HepG2 (cell line): Measurements from ENCODE around the gene SV2B. TPM values are rescaled to one million over a fixed set of nuclear protein-coding genes. Genes with fewer than 3 reads are reported as not detected.

Experiments
- ATAC-seq: fragments of 200-7000 bp; cut with Tn5 transposase; 3 replicates; pipeline ENCODE4 v1.9.1; 2020; ENCODE audit warnings: mild to moderate bottlenecking, moderate library complexity
- BruUV-seq: library from RNA; stranded (reverse); fragments of 400-500 nt; replicated peaks from 2 replicates; lab custom pipeline; 2021; lab: Mats Ljungman, UMichigan
- CTCF ChIA-PET: fragments of 300-600 bp; formaldehyde crosslinking; extraction: SDS; loops from one replicate; lab custom pipeline; 2021; ENCODE audit warnings: low total read pairs, inconsistent platforms, low intra/inter-chr PET ratio; lab: Yijun Ruan, JAX
- POLR2A ChIA-PET: fragments of 350-600 bp; sonication (Branson Sonifier 250); formaldehyde crosslinking; loops from one replicate; lab custom pipeline; 2020; ENCODE audit warnings: antibody characterized with exemption, inconsistent platforms; lab: Yijun Ruan, JAX
- DNase-seq: peaks from one replicate; pipeline ENCODE4 v3.0.0-alpha.2; 2015; ENCODE audit warnings: low spot score
- FAIRE-seq: peaks from 3 replicates; lab custom pipeline; 2011; peaks lifted over from hg19 to GRCh38; lab: Jason Lieb, UNC
- H2AFZ ChIP-seq: one replicate; pipeline ENCODE4 v1.6.1; 2011; ENCODE audit warnings: low read length, inconsistent platforms
- H3K27ac ChIP-seq: fragments of 300-600 bp; 3 replicates; pipeline ENCODE4 v1.8.0; 2011; ENCODE audit warnings: mixed run types, mild to moderate bottlenecking, mixed read lengths, low read length, inconsistent platforms; ENCODE audit not compliant: insufficient read depth; ENCODE audit errors: extremely low read length
- H3K27me3 ChIP-seq, 2 experiments: fragments of 200-600 bp in 1 of 2; 2 replicates in 1 of 2; 3 replicates in 1 of 2; pipeline versions ENCODE4 v1.6.0 to v1.8.0; 2011; ENCODE audit warnings: low read length in 2 of 2, mild to moderate bottlenecking in 2 of 2, moderate library complexity in 2 of 2, inconsistent platforms in 1 of 2; ENCODE audit not compliant: insufficient read depth in 2 of 2, control insufficient read depth in 1 of 2
- H3K36me3 ChIP-seq, 2 experiments: fragments of 200-600 bp in 1 of 2; replicated peaks in 1 of 2; 2 replicates in 1 of 2; 3 replicates in 1 of 2; pipeline versions ENCODE4 v1.5.1 to v1.8.0; 2011; ENCODE audit warnings: low read length in 2 of 2, inconsistent platforms in 1 of 2; ENCODE audit not compliant: insufficient read depth in 2 of 2, control insufficient read depth in 1 of 2
- H3K4me1 ChIP-seq: 2 replicates; pipeline ENCODE4 v1.5.1; 2012; ENCODE audit warnings: low read length, inconsistent platforms; ENCODE audit not compliant: insufficient read depth
- H3K4me2 ChIP-seq: 2 replicates; pipeline ENCODE4 v1.6.0; 2011; ENCODE audit warnings: low read depth, low read length, inconsistent platforms
- H3K4me3 ChIP-seq, 3 experiments: fragments of 200-600 bp in 1 of 3; sonication (generic), shearing (Covaris generic) in 1 of 3; replicated peaks in 1 of 3; 2 replicates each; pipeline ENCODE4 v1.5.1; 2011 to 2016; ENCODE audit warnings: low read length in 3 of 3, inconsistent platforms in 2 of 3, low read depth in 2 of 3, mild to moderate bottlenecking in 2 of 3, control low read depth in 1 of 3, mixed read lengths in 1 of 3; ENCODE audit not compliant: insufficient read depth in 1 of 3
- H3K79me2 ChIP-seq: one replicate; pipeline ENCODE4 v1.6.1; 2011; ENCODE audit warnings: low read length, inconsistent platforms; ENCODE audit not compliant: insufficient read depth
- H3K9ac ChIP-seq: 2 replicates; pipeline ENCODE4 v1.6.0; 2011; ENCODE audit warnings: mild to moderate bottlenecking, low read depth, low read length, inconsistent platforms; ENCODE audit not compliant: insufficient read depth
- H3K9me3 ChIP-seq: 2 replicates; pipeline ENCODE4 v1.5.1; 2012; ENCODE audit warnings: mild to moderate bottlenecking, low read length
- H4K20me1 ChIP-seq: 2 replicates; pipeline ENCODE4 v1.6.0; 2011; ENCODE audit warnings: inconsistent platforms, mild to moderate bottlenecking, low read length, moderate library complexity; ENCODE audit not compliant: insufficient read depth
- DDIT3 ChIP-seq: sonication (generic); formaldehyde crosslinking; IDR thresholded peaks from 2 replicates; pipeline ENCODE4 v1.4.0; 2020; ENCODE audit warnings: mild to moderate bottlenecking, missing genetic modification reagents
- ELF3 ChIP-seq: IDR thresholded peaks from 2 replicates; pipeline ENCODE4 v1.6.1; 2016; ENCODE audit warnings: missing genetic modification reagents, missing compliant biosample characterization
- GTF3A ChIP-seq: sonication (generic); formaldehyde crosslinking; conservative IDR thresholded peaks from 2 replicates; pipeline ENCODE4 v1.4.0; 2020; ENCODE audit warnings: mild to moderate bottlenecking, missing genetic modification reagents
- MTERF4 ChIP-seq: sonication (generic); formaldehyde crosslinking; IDR thresholded peaks from 2 replicates; pipeline ENCODE4 v1.8.0; 2023; ENCODE audit warnings: mild to moderate bottlenecking, missing genetic modification reagents
- PRDM15 ChIP-seq: sonication (generic); formaldehyde crosslinking; IDR thresholded peaks from 2 replicates; pipeline ENCODE4 v1.4.0; 2020; ENCODE audit warnings: missing genetic modification reagents
- RNF2 ChIP-seq: fragments of 450-650 bp; conservative IDR thresholded peaks from 2 replicates; pipeline ENCODE4 v1.6.1; 2016; ENCODE audit warnings: low read depth
- TGIF2 ChIP-seq: IDR thresholded peaks from 2 replicates; pipeline ENCODE4 v1.6.1; 2016; ENCODE audit warnings: control low read depth, missing compliant biosample characterization
- ZBTB42 ChIP-seq: sonication (generic); formaldehyde crosslinking; IDR thresholded peaks from 2 replicates; pipeline ENCODE4 v1.5.0; 2020; ENCODE audit warnings: mild to moderate bottlenecking, missing genetic modification reagents
- ZFP36 ChIP-seq: fragments of 150-350 bp; IDR thresholded peaks from 2 replicates; pipeline ENCODE4 v1.6.1; 2018; ENCODE audit warnings: borderline replicate concordance, low read length, low read depth; ENCODE audit not compliant: partially characterized antibody
- ZNF136 ChIP-seq: sonication (generic); formaldehyde crosslinking; IDR thresholded peaks from 2 replicates; pipeline ENCODE4 v1.8.1; 2022; ENCODE audit warnings: low read depth, mild to moderate bottlenecking, moderate library complexity, missing genetic modification reagents
- ZNF253 ChIP-seq: sonication (generic); formaldehyde crosslinking; IDR thresholded peaks from 2 replicates; pipeline ENCODE4 v1.8.0; 2022; ENCODE audit warnings: mild to moderate bottlenecking, missing genetic modification reagents, borderline replicate concordance
- ZNF275 ChIP-seq: sonication (generic); formaldehyde crosslinking; IDR thresholded peaks from 2 replicates; pipeline ENCODE4 v1.8.0; 2022; ENCODE audit warnings: missing genetic modification reagents, mild to moderate bottlenecking, inconsistent platforms, borderline replicate concordance
- ZNF710 ChIP-seq: sonication (generic); formaldehyde crosslinking; IDR thresholded peaks from 2 replicates; pipeline ENCODE4 v1.5.0; 2020; ENCODE audit warnings: mild to moderate bottlenecking, missing genetic modification reagents, borderline replicate concordance
- WGBS: methylation state at CpG from one replicate; pipeline ENCODE4 v1.1.6; 2017; ENCODE audit warnings: low lambda C conversion rate; 5-methylcytosine and 5-hydroxymethylcytosine counted together
- in situ Hi-C: cut with HindIII; loops from 2 replicates; pipeline ENCODE4 v1.10.0; 2017; ENCODE audit warnings: low pct_unique_long_range_greater_than_20kb; ENCODE audit not compliant: extremely low pct_ligation_motif_present
- intact Hi-C: fragments of 100-400 bp; cut with micrococcal nuclease; formaldehyde crosslinking; loops from one replicate; pipeline ENCODE4 v1.10.0; 2022; ENCODE audit not compliant: unreplicated experiment
- polyA plus RNA-seq, 8 experiments: library from polyadenylated mRNA; depleted of rRNA in 3 of 8; stranded (reverse) in 7 of 8; unstranded in 1 of 8; fragments of >200 nt; fragmentation: Illumina TruSeq in 4 of 8; extraction: Trizol in 4 of 8; gene quantifications; 2 replicates each; pipeline versions ENCODE4 v1.2.1 to v1.2.3, GENCODE V29; 2011 to 2016; ENCODE audit warnings: low read depth in 4 of 8, missing spikeins in 1 of 8, mixed read lengths in 1 of 8; ENCODE audit not compliant: insufficient read depth in 1 of 8
- total RNA-seq, 5 experiments: library from RNA; depleted of rRNA; stranded (reverse); fragments of >200 nt; fragmentation: Illumina TruSeq; extraction: Trizol; gene quantifications; 2 replicates each; pipeline ENCODE4 v1.2.3, GENCODE V29; 2016; ENCODE audit warnings: low read depth in 1 of 5

Gene SV2B
- total and polyA plus RNA-seq, 2 of the 13 experiments (the other 11 are each of a cell fraction or from before 2014, with no cell fraction given) = not detected

GRCh38 chr15:91128016-91128415 is 28.0 kb downstream of the SV2B start (continued):
- TF ChIP-seq PRDM15 (no peak), RNF2 (no peak), TGIF2 (CRISPR knock-in tag) (no peak), ZNF275 (CRISPR knock-in tag) (no peak), ZFP36 (no peak), ZNF253 (CRISPR knock-in tag) (no peak)

- no peak overlapping the region for H3K9ac ChIP-seq
- H3K27ac ChIP-seq = no peak overlapping the region
- ATAC-seq (no peak), FAIRE-seq (no peak), DNase-seq (no peak)
- no peaks in the 10 kb centered on the region for H3K9me3 ChIP-seq
- in situ Hi-C loops (no loop called here), intact Hi-C loops (no loop called here)
- WGBS = 36% methylated on average over 6 of the region's 6 CpGs
- no peaks in the 10 kb centered on the region for H4K20me1 ChIP-seq
- H3K4me1 ChIP-seq = peaks cover 11% of the 10 kb centered on the region; the same call in 1 of the 2 replicates
- H3K27me3 ChIP-seq = peaks cover 0 to 4% of the 10 kb centered on the region in 2 experiments; a peak in 3 of 5 replicates
- H3K79me2 ChIP-seq = no peaks in the 10 kb centered on the region
- no peak overlapping the region for H2AFZ ChIP-seq
- no peaks in the 10 kb centered on the region for H3K36me3 ChIP-seq
- BruUV-seq = no TSS peak
- ChIA-PET CTCF (no interaction called here), POLR2A (no interaction called here)
- no peak overlapping the region for H3K4me3 ChIP-seq
- H3K4me2 ChIP-seq = no peak overlapping the region
- TF ChIP-seq ZNF710 (no peak), ZNF136 (no peak), ELF3 (CRISPR knock-in tag) (no peak), DDIT3 (CRISPR knock-in tag) (no peak), MTERF4 (CRISPR knock-in tag) (no peak), ZBTB42 (CRISPR knock-in tag) (no peak), GTF3A (CRISPR knock-in tag) (no peak)
Measured at GRCh38 chr15:91129436-91129835, 29.4 kb downstream of the SV2B start.
